Liver (tissue), 3 donors: ENCODE data around the gene FAM181B.
A peak's percentile ranks its signal among the peaks of the same experiment; 100 is the strongest.

Source experiments
- EGR1 ChIP-seq, 2 donors: IDR thresholded peaks; 2 replicates each; pipeline ENCODE4 v1.6.1; 2016 to 2018; ENCODE audit warnings: antibody characterized with exemption in 2 of 2, low read depth in 2 of 2
- FOXA1 ChIP-seq: IDR thresholded peaks from 2 replicates; pipeline ENCODE4 v1.6.1; 2016; ENCODE audit warnings: antibody characterized with exemption
- GABPA ChIP-seq, 2 donors: IDR thresholded peaks in 1 of 2; conservative IDR thresholded peaks in 1 of 2; 2 replicates each; pipeline ENCODE4 v1.6.1; 2016; ENCODE audit warnings: antibody characterized with exemption in 2 of 2, mild to moderate bottlenecking in 1 of 2, moderate library complexity in 1 of 2
- JUND ChIP-seq, 2 donors: IDR thresholded peaks; 2 replicates each; pipeline ENCODE4 v1.6.1; 2016; ENCODE audit warnings: antibody characterized with exemption in 2 of 2
- RAD21 ChIP-seq, 2 donors: IDR thresholded peaks; 2 replicates each; pipeline ENCODE4 v1.6.1; 2016; ENCODE audit warnings: antibody characterized with exemption in 2 of 2, mild to moderate bottlenecking in 2 of 2
- TAF1 ChIP-seq: conservative IDR thresholded peaks from 2 replicates; pipeline ENCODE4 v1.6.1; 2016; ENCODE audit warnings: antibody characterized with exemption, mild to moderate bottlenecking
- YY1 ChIP-seq: IDR thresholded peaks from 2 replicates; pipeline ENCODE4 v1.6.1; 2016; ENCODE audit warnings: antibody characterized with exemption, mild to moderate bottlenecking
- TF ChIP-seq, protein P1 (sequence below): fragments of 150-350 bp; IDR thresholded peaks from 2 replicates; pipeline ENCODE4 v1.5.1; 2017; ENCODE audit warnings: improper control_type of control experiment, low read depth, low read length; ENCODE audit not compliant: missing input control
- TF ChIP-seq, protein P2 (sequence below): IDR thresholded peaks from 2 replicates; pipeline ENCODE4 v1.6.1; 2016; ENCODE audit warnings: antibody characterized with exemption
- TF ChIP-seq, protein P3 (sequence below): IDR thresholded peaks from 2 replicates; pipeline ENCODE4 v1.6.1; 2016; ENCODE audit warnings: antibody characterized with exemption
- TF ChIP-seq, protein P4 (sequence below): IDR thresholded peaks from 2 replicates; pipeline ENCODE4 v1.6.1; 2016; ENCODE audit warnings: antibody characterized with exemption, mild to moderate bottlenecking
- TF ChIP-seq, protein P5 (sequence below): IDR thresholded peaks from 2 replicates; pipeline ENCODE4 v1.6.1; 2016; ENCODE audit warnings: antibody characterized with exemption
- donor health status: healthy.
- donor health status: healthy.

DNA sequence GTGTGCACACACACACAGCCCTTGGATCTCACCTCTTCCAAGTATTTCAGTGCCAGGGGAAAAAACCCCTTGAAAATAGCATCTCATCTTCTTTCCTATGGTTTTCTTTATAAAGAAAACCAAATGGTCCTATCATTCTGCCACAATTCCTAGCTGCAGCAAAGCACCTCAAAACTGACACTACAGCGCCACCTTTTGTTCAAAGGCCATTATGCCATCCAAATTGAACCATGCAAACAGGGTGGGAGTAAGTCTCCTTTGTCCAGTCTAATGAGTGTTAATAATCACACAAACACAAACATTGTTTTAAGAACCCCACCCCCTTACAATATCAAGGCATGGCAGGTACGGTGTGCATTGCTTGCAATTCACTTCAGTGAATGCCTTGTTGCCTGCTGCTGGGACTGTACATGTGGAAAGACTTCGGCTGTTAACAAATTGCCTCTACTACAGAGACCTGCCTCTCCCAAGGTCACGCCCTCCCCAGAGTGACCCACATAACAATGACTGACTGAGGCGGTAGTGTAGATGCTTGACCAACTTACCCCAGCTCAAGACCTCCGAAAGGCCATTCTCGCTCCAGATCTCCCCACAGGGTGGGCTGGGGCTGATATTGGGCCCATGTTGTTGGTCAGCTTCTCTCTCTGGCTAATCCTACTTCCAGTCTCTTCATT lies 31.7 kb downstream of the FAM181B start:
- TF ChIP-seq, protein P1, sequence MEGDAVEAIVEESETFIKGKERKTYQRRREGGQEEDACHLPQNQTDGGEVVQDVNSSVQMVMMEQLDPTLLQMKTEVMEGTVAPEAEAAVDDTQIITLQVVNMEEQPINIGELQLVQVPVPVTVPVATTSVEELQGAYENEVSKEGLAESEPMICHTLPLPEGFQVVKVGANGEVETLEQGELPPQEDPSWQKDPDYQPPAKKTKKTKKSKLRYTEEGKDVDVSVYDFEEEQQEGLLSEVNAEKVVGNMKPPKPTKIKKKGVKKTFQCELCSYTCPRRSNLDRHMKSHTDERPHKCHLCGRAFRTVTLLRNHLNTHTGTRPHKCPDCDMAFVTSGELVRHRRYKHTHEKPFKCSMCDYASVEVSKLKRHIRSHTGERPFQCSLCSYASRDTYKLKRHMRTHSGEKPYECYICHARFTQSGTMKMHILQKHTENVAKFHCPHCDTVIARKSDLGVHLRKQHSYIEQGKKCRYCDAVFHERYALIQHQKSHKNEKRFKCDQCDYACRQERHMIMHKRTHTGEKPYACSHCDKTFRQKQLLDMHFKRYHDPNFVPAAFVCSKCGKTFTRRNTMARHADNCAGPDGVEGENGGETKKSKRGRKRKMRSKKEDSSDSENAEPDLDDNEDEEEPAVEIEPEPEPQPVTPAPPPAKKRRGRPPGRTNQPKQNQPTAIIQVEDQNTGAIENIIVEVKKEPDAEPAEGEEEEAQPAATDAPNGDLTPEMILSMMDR, result peak; percentile 18
- TF ChIP-seq FOXA1 (no peak), GABPA (IDR thresholded peaks at IDR 0.05 in 1 of 2, conservative IDR thresholded peaks at IDR 0.05 in 1 of 2) (no peak), EGR1 (IDR thresholded peaks at IDR 0.05; ENCODE audit: low read depth in 2 of 2) (no peak), JUND (IDR thresholded peaks at IDR 0.05) (no peak), YY1 (no peak), RAD21 (IDR thresholded peaks at IDR 0.05) (peak; percentile 53 to 64), TAF1 (no peak)
- TF ChIP-seq, protein P2, sequence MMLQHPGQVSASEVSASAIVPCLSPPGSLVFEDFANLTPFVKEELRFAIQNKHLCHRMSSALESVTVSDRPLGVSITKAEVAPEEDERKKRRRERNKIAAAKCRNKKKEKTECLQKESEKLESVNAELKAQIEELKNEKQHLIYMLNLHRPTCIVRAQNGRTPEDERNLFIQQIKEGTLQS, result no peak
- TF ChIP-seq, protein P3, sequence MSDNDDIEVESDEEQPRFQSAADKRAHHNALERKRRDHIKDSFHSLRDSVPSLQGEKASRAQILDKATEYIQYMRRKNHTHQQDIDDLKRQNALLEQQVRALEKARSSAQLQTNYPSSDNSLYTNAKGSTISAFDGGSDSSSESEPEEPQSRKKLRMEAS, result no peak
- TF ChIP-seq, protein P4, sequence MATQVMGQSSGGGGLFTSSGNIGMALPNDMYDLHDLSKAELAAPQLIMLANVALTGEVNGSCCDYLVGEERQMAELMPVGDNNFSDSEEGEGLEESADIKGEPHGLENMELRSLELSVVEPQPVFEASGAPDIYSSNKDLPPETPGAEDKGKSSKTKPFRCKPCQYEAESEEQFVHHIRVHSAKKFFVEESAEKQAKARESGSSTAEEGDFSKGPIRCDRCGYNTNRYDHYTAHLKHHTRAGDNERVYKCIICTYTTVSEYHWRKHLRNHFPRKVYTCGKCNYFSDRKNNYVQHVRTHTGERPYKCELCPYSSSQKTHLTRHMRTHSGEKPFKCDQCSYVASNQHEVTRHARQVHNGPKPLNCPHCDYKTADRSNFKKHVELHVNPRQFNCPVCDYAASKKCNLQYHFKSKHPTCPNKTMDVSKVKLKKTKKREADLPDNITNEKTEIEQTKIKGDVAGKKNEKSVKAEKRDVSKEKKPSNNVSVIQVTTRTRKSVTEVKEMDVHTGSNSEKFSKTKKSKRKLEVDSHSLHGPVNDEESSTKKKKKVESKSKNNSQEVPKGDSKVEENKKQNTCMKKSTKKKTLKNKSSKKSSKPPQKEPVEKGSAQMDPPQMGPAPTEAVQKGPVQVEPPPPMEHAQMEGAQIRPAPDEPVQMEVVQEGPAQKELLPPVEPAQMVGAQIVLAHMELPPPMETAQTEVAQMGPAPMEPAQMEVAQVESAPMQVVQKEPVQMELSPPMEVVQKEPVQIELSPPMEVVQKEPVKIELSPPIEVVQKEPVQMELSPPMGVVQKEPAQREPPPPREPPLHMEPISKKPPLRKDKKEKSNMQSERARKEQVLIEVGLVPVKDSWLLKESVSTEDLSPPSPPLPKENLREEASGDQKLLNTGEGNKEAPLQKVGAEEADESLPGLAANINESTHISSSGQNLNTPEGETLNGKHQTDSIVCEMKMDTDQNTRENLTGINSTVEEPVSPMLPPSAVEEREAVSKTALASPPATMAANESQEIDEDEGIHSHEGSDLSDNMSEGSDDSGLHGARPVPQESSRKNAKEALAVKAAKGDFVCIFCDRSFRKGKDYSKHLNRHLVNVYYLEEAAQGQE, result no peak
- TF ChIP-seq, protein P5, sequence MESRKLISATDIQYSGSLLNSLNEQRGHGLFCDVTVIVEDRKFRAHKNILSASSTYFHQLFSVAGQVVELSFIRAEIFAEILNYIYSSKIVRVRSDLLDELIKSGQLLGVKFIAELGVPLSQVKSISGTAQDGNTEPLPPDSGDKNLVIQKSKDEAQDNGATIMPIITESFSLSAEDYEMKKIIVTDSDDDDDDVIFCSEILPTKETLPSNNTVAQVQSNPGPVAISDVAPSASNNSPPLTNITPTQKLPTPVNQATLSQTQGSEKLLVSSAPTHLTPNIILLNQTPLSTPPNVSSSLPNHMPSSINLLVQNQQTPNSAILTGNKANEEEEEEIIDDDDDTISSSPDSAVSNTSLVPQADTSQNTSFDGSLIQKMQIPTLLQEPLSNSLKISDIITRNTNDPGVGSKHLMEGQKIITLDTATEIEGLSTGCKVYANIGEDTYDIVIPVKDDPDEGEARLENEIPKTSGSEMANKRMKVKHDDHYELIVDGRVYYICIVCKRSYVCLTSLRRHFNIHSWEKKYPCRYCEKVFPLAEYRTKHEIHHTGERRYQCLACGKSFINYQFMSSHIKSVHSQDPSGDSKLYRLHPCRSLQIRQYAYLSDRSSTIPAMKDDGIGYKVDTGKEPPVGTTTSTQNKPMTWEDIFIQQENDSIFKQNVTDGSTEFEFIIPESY, result no peak
